B cell (primary cell): ENCODE data around the gene ELAVL4. TPM values are rescaled to one million over a fixed set of nuclear protein-coding genes. Genes with fewer than 3 reads are reported as not detected.

ENCODE experiments used
- ATAC-seq: fragments of 200-7000 bp; cut with Tn5 transposase; one replicate; pipeline ENCODE4 v1.10.0; 2021; ENCODE audit warnings: low read depth, mild to moderate bottlenecking, moderate number of reproducible peaks, moderate library complexity
- CTCF ChIA-PET: fragments of 350-600 bp; sonication (Branson Sonifier 250); formaldehyde crosslinking; loops from one replicate; lab custom pipeline; 2021; ENCODE audit warnings: antibody characterized with exemption, inconsistent platforms; lab: Charles Lee
- POLR2A ChIA-PET: fragments of 350-600 bp; sonication (Branson Sonifier 250); formaldehyde crosslinking; loops from one replicate; lab custom pipeline; 2021; ENCODE audit warnings: antibody characterized with exemption; lab: Charles Lee
- DNase-seq: peaks from one replicate; pipeline ENCODE4 v3.0.0; 2013
- H2AFZ ChIP-seq: 2 replicates; pipeline ENCODE4 v1.6.1; 2012; ENCODE audit warnings: mild to moderate bottlenecking, low read depth, low read length; ENCODE audit not compliant: insufficient read depth, poor library complexity, severe bottlenecking
- H3K27ac ChIP-seq, 2 donors: 1 replicate in 1 of 2; 2 replicates in 1 of 2; pipeline ENCODE4 v1.5.1; 2012 to 2013; ENCODE audit warnings: low read length in 2 of 2, mild to moderate bottlenecking in 2 of 2, moderate library complexity in 1 of 2
- H3K27me3 ChIP-seq, 4 experiments: fragments of 200-600 bp in 1 of 4; sonication (generic) in 1 of 4; replicated peaks in 1 of 4; 1 replicate in 2 of 4; 2 replicates in 2 of 4; pipeline versions ENCODE4 v1.6.1 to v1.7.0; 2013 to 2016; ENCODE audit warnings: low read length in 3 of 4, mild to moderate bottlenecking in 2 of 4, mixed read lengths in 1 of 4, moderate library complexity in 1 of 4; ENCODE audit not compliant: insufficient read depth in 4 of 4, control insufficient read depth in 3 of 4; ENCODE audit errors: control extremely low read depth in 1 of 4
- H3K36me3 ChIP-seq, 2 experiments: replicated peaks in 1 of 2; 1 replicate in 1 of 2; 2 replicates in 1 of 2; pipeline versions ENCODE4 v1.6.1 to v1.7.1; 2013; ENCODE audit warnings: low read length in 1 of 2; ENCODE audit not compliant: insufficient read depth in 2 of 2, control insufficient read depth in 1 of 2; ENCODE audit errors: control extremely low read depth in 1 of 2, extremely low read depth in 1 of 2
- H3K4me1 ChIP-seq, 2 donors: fragments of 200-600 bp in 1 of 2; sonication (generic) in 1 of 2; 1 replicate in 1 of 2; 2 replicates in 1 of 2; pipeline versions ENCODE4 v1.5.1 to v1.6.1; 2013 to 2017; ENCODE audit warnings: low read length in 2 of 2; ENCODE audit not compliant: control insufficient read depth in 2 of 2, insufficient read depth in 2 of 2
- H3K4me2 ChIP-seq: replicated peaks from 2 replicates; pipeline ENCODE3; 2012; ENCODE audit warnings: mild to moderate bottlenecking, low read depth, low read length; ENCODE audit not compliant: poor library complexity, severe bottlenecking
- H3K4me3 ChIP-seq, 5 experiments: fragments of 200-600 bp in 1 of 5; sonication (generic) in 1 of 5; 1 replicate in 3 of 5; 2 replicates in 2 of 5; pipeline versions ENCODE4 v1.5.1 to v1.7.0; 2011 to 2016; ENCODE audit warnings: low read length in 4 of 5, mild to moderate bottlenecking in 4 of 5, low read depth in 2 of 5, control low read depth in 1 of 5, moderate library complexity in 1 of 5; ENCODE audit not compliant: insufficient read depth in 1 of 5; ENCODE audit errors: control extremely low read depth in 1 of 5, extremely low read depth in 1 of 5
- H3K79me2 ChIP-seq: fragments of 200-600 bp; sonication (generic); one replicate; pipeline ENCODE4 v1.6.0; 2016; ENCODE audit warnings: low read length; ENCODE audit not compliant: control insufficient read depth, insufficient read depth
- H3K9ac ChIP-seq: fragments of 200-600 bp; sonication (generic); 2 replicates; pipeline ENCODE4 v1.6.1; 2017; ENCODE audit warnings: mild to moderate bottlenecking, low read length, moderate library complexity
- H3K9me3 ChIP-seq, 3 donors: one replicate each; pipeline versions ENCODE4 v1.6.1 to v1.7.1; 2013; ENCODE audit warnings: low read length in 2 of 3; ENCODE audit not compliant: control insufficient read depth in 2 of 3, insufficient read depth in 1 of 3; ENCODE audit errors: control extremely low read depth in 1 of 3
- H4K20me1 ChIP-seq: 2 replicates; pipeline ENCODE4 v1.6.0; 2012; ENCODE audit warnings: mild to moderate bottlenecking, low read length; ENCODE audit not compliant: insufficient read depth, control insufficient read depth, poor library complexity, severe bottlenecking
- H3K27ac Mint-ChIP-seq: one replicate; pipeline ENCODE4 v1.8.0; 2021; ENCODE audit warnings: mixed read lengths
- H3K27me3 Mint-ChIP-seq: one replicate; pipeline ENCODE4 v1.8.0; 2021; ENCODE audit warnings: mixed read lengths
- H3K4me1 Mint-ChIP-seq: one replicate; pipeline ENCODE4 v1.8.0; 2021; ENCODE audit warnings: mixed read lengths
- H3K4me3 Mint-ChIP-seq: one replicate; pipeline ENCODE4 v1.8.0; 2021; ENCODE audit warnings: mixed read lengths
- H3K9me3 Mint-ChIP-seq: one replicate; pipeline ENCODE4 v1.8.0; 2022; ENCODE audit warnings: mixed read lengths; ENCODE audit not compliant: insufficient read depth
- CTCF ChIP-seq: fragments of 200-600 bp; IDR thresholded peaks from one replicate; pipeline ENCODE4 v1.8.0; 2022; ENCODE audit warnings: antibody characterized with exemption, mild to moderate bottlenecking
- EZH2 ChIP-seq: IDR thresholded peaks from 2 replicates; pipeline ENCODE4 v1.6.1; 2012; ENCODE audit warnings: borderline replicate concordance, low read depth, mild to moderate bottlenecking, moderate library complexity, low read length; ENCODE audit not compliant: insufficient read depth, poor library complexity, severe bottlenecking
- WGBS: methylation state at CpG from one replicate; pipeline ENCODE4 v1.1.5; 2013; ENCODE audit warnings: missing lambda C conversion rate; ENCODE audit not compliant: insufficient coverage; 5-methylcytosine and 5-hydroxymethylcytosine counted together
- intact Hi-C: fragments of 100-400 bp; cut with micrococcal nuclease; formaldehyde crosslinking; loops from one replicate; pipeline ENCODE4 v1.10.0; 2022
- polyA plus RNA-seq: library from polyadenylated mRNA; depleted of rRNA; stranded (reverse); fragments of >200 nt; gene quantifications from 2 replicates; pipeline ENCODE4 v1.2.3, GENCODE V29; 2012
- total RNA-seq, 2 donors: library from RNA; stranded (reverse); fragments of 120-200 nt in 1 of 2; gene quantifications; 1 replicate in 1 of 2; 2 replicates in 1 of 2; pipeline versions ENCODE4 v1.2.3 to v1.2.4, GENCODE V29; 2013 to 2022

The ELAVL4 gene
- total and polyA plus RNA-seq, 2 donors (not counting 1 experiment from before 2014, with no cell fraction given): not detected

GRCh38 chr1:50097791-50098190 lies 10.9 kb upstream of the ELAVL4 start:
- POLR2A ChIA-PET: no interaction called here
- H3K4me3 Mint-ChIP-seq: no peak overlapping the region
- H3K79me2 ChIP-seq: no peaks in the 10 kb centered on the region
- H3K9me3 ChIP-seq: no peaks in the 10 kb centered on the region
- H3K27ac ChIP-seq: no peak overlapping the region
- intact Hi-C loops: no loop called here
- no peaks in the 10 kb centered on the region for H3K27me3 ChIP-seq
- H3K4me2 ChIP-seq: no peak overlapping the region
- no peak overlapping the region for H3K27ac Mint-ChIP-seq
- H3K4me1 ChIP-seq: no peaks in the 10 kb centered on the region
- H4K20me1 ChIP-seq: no peaks in the 10 kb centered on the region
- peaks cover 8% of the 10 kb centered on the region for H3K27me3 Mint-ChIP-seq
- TF ChIP-seq CTCF: no peak
- TF ChIP-seq EZH2: no peak
- H3K36me3 ChIP-seq: no peaks in the 10 kb centered on the region
- H2AFZ ChIP-seq: no peak overlapping the region
- no peak for DNase-seq
- CTCF ChIA-PET: no interaction called here
- no peak for ATAC-seq
- no peak overlapping the region for H3K4me3 ChIP-seq
- no peaks in the 10 kb centered on the region for H3K4me1 Mint-ChIP-seq
- no peaks in the 10 kb centered on the region for H3K9me3 Mint-ChIP-seq
- H3K9ac ChIP-seq: no peak overlapping the region

- H3K27me3 Mint-ChIP-seq: peaks cover 8% of the 10 kb centered on the region
- POLR2A ChIA-PET: no interaction called here
Measured at GRCh38 chr1:50098591-50099021, 10.1 kb upstream of the ELAVL4 start.

More at GRCh38 chr1:50098591-50099021, 10.1 kb upstream of the ELAVL4 start:
- H2AFZ ChIP-seq: no peak overlapping the region
- no peaks in the 10 kb centered on the region for H3K79me2 ChIP-seq
- no peak overlapping the region for H3K27ac ChIP-seq
- no peak overlapping the region for H3K4me3 ChIP-seq
- no peaks in the 10 kb centered on the region for H3K4me1 ChIP-seq
- no peak for DNase-seq
- no peak overlapping the region for H3K4me2 ChIP-seq
- intact Hi-C loops: no loop called here
- H3K9me3 ChIP-seq: no peaks in the 10 kb centered on the region
- no peaks in the 10 kb centered on the region for H3K9me3 Mint-ChIP-seq
- no peak for ATAC-seq
- no CpG with 5 or more reads among the region's 2 CpGs for WGBS
- no peak overlapping the region for H3K9ac ChIP-seq
- no peak overlapping the region for H3K27ac Mint-ChIP-seq
- no peak overlapping the region for H3K4me3 Mint-ChIP-seq
- CTCF ChIA-PET: no interaction called here
- TF ChIP-seq EZH2: no peak
- TF ChIP-seq CTCF: no peak
- no peaks in the 10 kb centered on the region for H3K36me3 ChIP-seq
- no peaks in the 10 kb centered on the region for H3K4me1 Mint-ChIP-seq
- no peaks in the 10 kb centered on the region for H4K20me1 ChIP-seq
- no peaks in the 10 kb centered on the region for H3K27me3 ChIP-seq
